Measurements from ENCODE around the gene DUSP1. TPM values are rescaled to one million over a fixed set of nuclear protein-coding genes. Genes with fewer than 3 reads are reported as not detected.

Gene DUSP1
- polyA plus RNA-seq, 1 donor from 2014 or later = 705 TPM

GRCh38 chr5:172802567-172803176, 31.7 kb upstream of the DUSP1 start:
- no peaks in the 10 kb centered on the region for H3K36me3 Mint-ChIP-seq
- no peak overlapping the region for H3K4me3 Mint-ChIP-seq
- peaks cover 6 to 11% (median 7%) of the 10 kb centered on the region in 3 donors for H3K4me1 Mint-ChIP-seq
- no peaks in the 10 kb centered on the region for H3K27me3 Mint-ChIP-seq
- no peaks in the 10 kb centered on the region for H3K9me3 Mint-ChIP-seq
- no peak overlapping the region for H3K27ac Mint-ChIP-seq

GRCh38 chr5:172802112-172802511, 31.1 kb upstream of the DUSP1 start:
- H3K27ac Mint-ChIP-seq = no peak overlapping the region
- H3K27me3 Mint-ChIP-seq = no peaks in the 10 kb centered on the region
- H3K4me1 Mint-ChIP-seq = peaks cover 3 to 9% (median 7%) of the 10 kb centered on the region in 3 donors
- no peaks in the 10 kb centered on the region for H3K36me3 Mint-ChIP-seq
- no peak overlapping the region for H3K4me3 Mint-ChIP-seq
- no peaks in the 10 kb centered on the region for H3K9me3 Mint-ChIP-seq

- H3K27me3 Mint-ChIP-seq = no peaks in the 10 kb centered on the region
- H3K4me3 Mint-ChIP-seq = no peak overlapping the region
- no peak overlapping the region for H3K27ac Mint-ChIP-seq
- no peaks in the 10 kb centered on the region for H3K36me3 Mint-ChIP-seq
- H3K9me3 Mint-ChIP-seq = no peaks in the 10 kb centered on the region
- peaks cover 0 to 4% (median 3%) of the 10 kb centered on the region in 3 donors for H3K4me1 Mint-ChIP-seq
Observed at GRCh38 chr5:172801179-172801671, 30.2 kb upstream of the DUSP1 start.

- H3K4me3 Mint-ChIP-seq = no peak overlapping the region
- no peak overlapping the region for H3K27ac Mint-ChIP-seq
- no peaks in the 10 kb centered on the region for H3K9me3 Mint-ChIP-seq
- H3K27me3 Mint-ChIP-seq = no peaks in the 10 kb centered on the region
- peaks cover 0 to 3% (median 3%) of the 10 kb centered on the region in 3 donors for H3K4me1 Mint-ChIP-seq
- no peaks in the 10 kb centered on the region for H3K36me3 Mint-ChIP-seq
Observed at GRCh38 chr5:172800088-172800551, 29.1 kb upstream of the DUSP1 start.

GRCh38 chr5:172799416-172799815, 28.4 kb upstream of the DUSP1 start:
- no peak overlapping the region for H3K4me3 Mint-ChIP-seq
- H3K36me3 Mint-ChIP-seq = peaks cover 1% of the 10 kb centered on the region
- H3K4me1 Mint-ChIP-seq = peaks cover 0 to 3% (median 2%) of the 10 kb centered on the region in 3 donors
- H3K27ac Mint-ChIP-seq = no peak overlapping the region
- no peaks in the 10 kb centered on the region for H3K27me3 Mint-ChIP-seq
- peaks cover 0 to 1% (median 0%) of the 10 kb centered on the region in 3 donors for H3K9me3 Mint-ChIP-seq

DNA sequence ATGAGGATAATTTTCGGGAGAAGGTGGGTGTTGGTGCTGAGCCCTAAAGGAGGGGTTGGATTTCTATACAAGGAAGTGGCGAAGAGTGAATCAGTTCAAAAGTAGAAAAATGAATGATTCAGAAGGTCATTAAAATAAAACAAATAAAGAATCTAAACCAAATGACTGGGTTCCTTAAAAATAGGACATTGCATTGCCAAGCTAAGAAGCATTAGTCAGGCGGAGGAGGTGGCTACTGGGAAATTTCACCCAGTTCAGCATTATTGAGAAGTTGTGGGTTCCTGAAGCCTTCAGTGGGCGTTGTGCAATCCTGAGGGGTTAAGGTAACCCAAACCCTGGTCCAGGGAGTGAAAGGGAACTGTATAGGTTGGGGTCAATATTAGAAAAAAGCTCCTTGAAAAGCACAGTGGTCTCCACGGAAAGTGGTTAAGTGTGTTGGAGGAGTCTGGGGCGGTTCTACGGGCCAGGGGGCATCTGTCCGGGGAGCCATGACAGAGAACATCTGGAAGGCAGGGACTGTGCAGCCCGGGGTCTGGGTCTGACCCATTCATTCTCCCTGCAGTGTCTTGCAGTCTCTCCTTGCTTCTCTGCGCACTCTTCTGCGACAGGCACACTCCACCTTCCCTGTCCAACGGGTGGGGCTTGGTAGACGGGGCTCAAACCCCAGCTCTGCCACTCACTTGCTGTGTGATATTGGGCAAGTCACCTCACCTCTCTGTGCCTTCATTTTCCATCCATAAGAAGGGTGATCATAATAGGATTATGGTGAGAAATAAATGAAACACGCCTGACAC, 27.6 kb upstream of the DUSP1 start:
- H3K4me1 Mint-ChIP-seq = peaks cover 0 to 3% (median 2%) of the 10 kb centered on the region in 3 donors
- peaks cover 0 to 2% (median 0%) of the 10 kb centered on the region in 3 donors for H3K9me3 Mint-ChIP-seq
- H3K27me3 Mint-ChIP-seq = no peaks in the 10 kb centered on the region
- peaks cover 1% of the 10 kb centered on the region for H3K36me3 Mint-ChIP-seq
- H3K4me3 Mint-ChIP-seq = no peak overlapping the region
- no peak overlapping the region for H3K27ac Mint-ChIP-seq

DNA sequence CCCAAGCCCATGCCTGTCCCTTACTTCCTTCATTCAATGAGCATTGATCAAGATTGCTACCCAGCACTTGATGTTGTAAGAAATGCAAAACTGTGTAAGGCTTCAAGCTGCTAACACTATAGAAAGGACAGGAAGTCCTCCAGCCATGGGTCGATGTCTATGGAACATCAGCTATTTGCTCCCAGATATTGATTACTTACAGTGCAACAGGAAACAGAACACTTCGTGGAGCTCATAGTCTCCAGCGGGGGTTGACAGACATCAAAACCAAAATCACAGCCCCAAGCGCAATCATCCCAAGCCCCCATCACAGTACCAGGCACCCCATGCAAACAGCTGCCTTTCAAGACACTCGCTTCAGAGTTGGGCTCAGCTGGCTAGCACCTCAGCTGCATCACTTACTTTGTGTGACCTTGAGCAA, 26.8 kb upstream of the DUSP1 start:
- Mint-ChIP-seq H3K27ac (no peak overlapping the region), H3K4me3 (peak overlapping the region in 1 of 4 donors; percentile 7), H3K36me3 (peaks cover 1% of the 10 kb centered on the region), H3K9me3 (peaks cover 0 to 2% (median 0%) of the 10 kb centered on the region in 3 donors), H3K4me1 (peaks cover 0 to 3% (median 2%) of the 10 kb centered on the region in 3 donors), H3K27me3 (no peaks in the 10 kb centered on the region)

GRCh38 chr5:172796306-172796705, 25.3 kb upstream of the DUSP1 start:
- Mint-ChIP-seq H3K36me3 (peaks cover 1% of the 10 kb centered on the region), H3K4me3 (peak overlapping the region in 1 of 4 donors; percentile 45), H3K9me3 (peaks cover 0 to 2% (median 0%) of the 10 kb centered on the region in 3 donors), H3K4me1 (peaks cover 0 to 3% (median 2%) of the 10 kb centered on the region in 3 donors), H3K27ac (no peak overlapping the region), H3K27me3 (no peaks in the 10 kb centered on the region)

- peaks cover 0 to 2% (median 0%) of the 10 kb centered on the region in 3 donors for H3K9me3 Mint-ChIP-seq
- no peak overlapping the region for H3K4me3 Mint-ChIP-seq
- H3K27me3 Mint-ChIP-seq = no peaks in the 10 kb centered on the region
- H3K4me1 Mint-ChIP-seq = peaks cover 0 to 6% (median 3%) of the 10 kb centered on the region in 3 donors
- no peak overlapping the region for H3K27ac Mint-ChIP-seq
- H3K36me3 Mint-ChIP-seq = peaks cover 1% of the 10 kb centered on the region
Observed at GRCh38 chr5:172795318-172795977, 24.5 kb upstream of the DUSP1 start.

GRCh38 chr5:172793577-172794488, 22.8 kb upstream of the DUSP1 start:
- H3K9me3 Mint-ChIP-seq = peaks cover 0 to 2% (median 0%) of the 10 kb centered on the region in 3 donors
- no peaks in the 10 kb centered on the region for H3K27me3 Mint-ChIP-seq
- peak overlapping the region in 1 of 4 donors; percentile 32 for H3K4me3 Mint-ChIP-seq
- H3K27ac Mint-ChIP-seq = no peak overlapping the region
- H3K4me1 Mint-ChIP-seq = peaks cover 0 to 6% (median 3%) of the 10 kb centered on the region in 3 donors
- peaks cover 1% of the 10 kb centered on the region for H3K36me3 Mint-ChIP-seq

GRCh38 chr5:172792701-172793570, 21.9 kb upstream of the DUSP1 start:
- H3K27me3 Mint-ChIP-seq = no peaks in the 10 kb centered on the region
- H3K4me1 Mint-ChIP-seq = peaks cover 0 to 6% (median 3%) of the 10 kb centered on the region in 3 donors
- no peak overlapping the region for H3K27ac Mint-ChIP-seq
- H3K9me3 Mint-ChIP-seq = peaks cover 0 to 2% (median 0%) of the 10 kb centered on the region in 3 donors
- peaks cover 1% of the 10 kb centered on the region for H3K36me3 Mint-ChIP-seq
- H3K4me3 Mint-ChIP-seq = no peak overlapping the region

- H3K27ac Mint-ChIP-seq = no peak overlapping the region
- peaks cover 0 to 3% (median 2%) of the 10 kb centered on the region in 3 donors for H3K4me1 Mint-ChIP-seq
- H3K9me3 Mint-ChIP-seq = peaks cover 0 to 2% (median 0%) of the 10 kb centered on the region in 3 donors
- peaks cover 1% of the 10 kb centered on the region for H3K36me3 Mint-ChIP-seq
- H3K4me3 Mint-ChIP-seq = no peak overlapping the region
- H3K27me3 Mint-ChIP-seq = no peaks in the 10 kb centered on the region
Observed at GRCh38 chr5:172791726-172792445, 20.9 kb upstream of the DUSP1 start.

DNA sequence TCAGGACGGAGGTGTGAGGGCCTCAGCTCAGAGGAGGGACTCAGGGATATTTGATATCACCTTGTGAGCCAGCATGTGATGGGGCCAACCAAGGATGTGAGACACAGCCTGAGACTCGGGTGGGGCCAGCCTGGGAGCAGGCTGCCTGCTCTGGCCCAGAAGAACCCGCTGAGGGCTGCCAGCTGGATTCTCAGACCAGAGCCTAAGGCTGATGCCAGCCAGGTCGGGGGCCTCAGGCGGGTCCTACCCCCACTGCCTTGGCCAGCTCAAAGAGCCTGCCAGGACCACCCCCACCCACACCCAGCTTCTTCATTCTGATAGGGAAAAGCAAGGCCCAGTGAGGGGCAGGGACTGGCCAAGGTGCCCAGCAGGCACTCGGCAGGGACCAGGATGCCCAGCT, 20.3 kb upstream of the DUSP1 start:
- Mint-ChIP-seq H3K36me3 (peaks cover 1% of the 10 kb centered on the region), H3K27ac (no peak overlapping the region), H3K4me1 (peaks cover 0 to 3% (median 2%) of the 10 kb centered on the region in 3 donors), H3K4me3 (no peak overlapping the region), H3K9me3 (peaks cover 0 to 2% (median 0%) of the 10 kb centered on the region in 3 donors), H3K27me3 (no peaks in the 10 kb centered on the region)

All from IgD-negative memory B cell (primary cell).